ENCODE data around the gene KBTBD3.
A peak's percentile ranks its signal among the peaks of the same experiment; 100 is the strongest.
"Not testable (repeated sequence)": the region's sequence is repeated elsewhere in the genome, so short reads cannot be mapped to it uniquely, and the experiment has no call there.

KBTBD3 gene

DNA sequence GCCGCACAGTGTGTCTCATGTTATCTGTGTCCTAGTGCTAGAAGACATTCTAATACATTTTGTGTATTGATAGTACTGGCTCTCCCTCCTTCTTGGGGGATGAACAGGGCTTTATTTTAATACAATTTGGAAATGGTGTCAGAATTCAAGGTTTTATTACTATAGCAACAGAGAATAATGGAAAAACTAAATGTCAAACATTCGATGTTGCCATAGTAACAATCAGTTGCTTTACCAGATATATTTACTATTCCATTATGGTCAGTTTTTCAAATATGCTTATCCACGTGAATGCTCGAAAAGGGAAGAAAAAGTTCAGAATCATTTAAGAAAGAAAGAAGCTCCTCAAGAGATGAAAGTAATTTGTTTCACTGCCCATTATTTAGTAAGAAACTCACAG, 46.5 kb downstream of the KBTBD3 start:
- DNase-seq (ENCODE audit: low spot score in 2 of 2) (no peak), ATAC-seq (no peak)
- peaks cover 5% of the 10 kb centered on the region for H3K4me1 Mint-ChIP-seq
- H3K4me3 Mint-ChIP-seq: no peak overlapping the region
- H3K9me3 Mint-ChIP-seq: no peaks in the 10 kb centered on the region
- no peak overlapping the region for H3K27ac Mint-ChIP-seq
- H3K36me3 Mint-ChIP-seq: no peaks in the 10 kb centered on the region

DNA sequence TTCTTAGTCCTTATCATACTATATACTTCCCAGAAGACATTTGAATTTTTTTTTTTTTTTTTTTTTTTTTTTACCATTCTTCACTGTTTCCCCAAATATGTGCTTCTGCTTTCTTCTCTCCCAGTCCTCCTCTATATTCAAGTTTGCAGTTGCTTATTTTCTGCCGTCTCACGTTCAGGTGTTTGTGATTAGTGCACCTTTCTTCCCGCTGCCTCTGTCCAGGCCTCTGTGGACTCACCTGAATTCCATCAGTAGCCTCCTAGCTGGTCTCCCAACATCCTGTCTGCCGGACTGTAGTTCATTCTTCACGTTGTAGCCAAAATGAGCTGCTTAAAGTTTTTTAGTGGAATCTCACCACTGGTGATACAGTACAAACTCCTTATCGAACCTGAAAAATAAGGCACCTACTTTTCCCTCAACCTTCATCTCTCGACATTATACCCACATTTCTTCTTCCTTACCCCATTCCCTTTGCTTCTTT, 54.3 kb downstream of the KBTBD3 start:
- peaks cover 22% of the 10 kb centered on the region for H3K36me3 Mint-ChIP-seq
- peak overlapping the region; percentile 95 for H3K4me3 Mint-ChIP-seq
- H3K4me1 Mint-ChIP-seq: peaks cover 45% of the 10 kb centered on the region
- H3K27ac Mint-ChIP-seq: peak overlapping the region; percentile 95
- H3K9me3 Mint-ChIP-seq: peaks cover 2% of the 10 kb centered on the region
- DNase-seq (ENCODE audit: low spot score in 2 of 2): no peak
- ATAC-seq: no peak

DNA sequence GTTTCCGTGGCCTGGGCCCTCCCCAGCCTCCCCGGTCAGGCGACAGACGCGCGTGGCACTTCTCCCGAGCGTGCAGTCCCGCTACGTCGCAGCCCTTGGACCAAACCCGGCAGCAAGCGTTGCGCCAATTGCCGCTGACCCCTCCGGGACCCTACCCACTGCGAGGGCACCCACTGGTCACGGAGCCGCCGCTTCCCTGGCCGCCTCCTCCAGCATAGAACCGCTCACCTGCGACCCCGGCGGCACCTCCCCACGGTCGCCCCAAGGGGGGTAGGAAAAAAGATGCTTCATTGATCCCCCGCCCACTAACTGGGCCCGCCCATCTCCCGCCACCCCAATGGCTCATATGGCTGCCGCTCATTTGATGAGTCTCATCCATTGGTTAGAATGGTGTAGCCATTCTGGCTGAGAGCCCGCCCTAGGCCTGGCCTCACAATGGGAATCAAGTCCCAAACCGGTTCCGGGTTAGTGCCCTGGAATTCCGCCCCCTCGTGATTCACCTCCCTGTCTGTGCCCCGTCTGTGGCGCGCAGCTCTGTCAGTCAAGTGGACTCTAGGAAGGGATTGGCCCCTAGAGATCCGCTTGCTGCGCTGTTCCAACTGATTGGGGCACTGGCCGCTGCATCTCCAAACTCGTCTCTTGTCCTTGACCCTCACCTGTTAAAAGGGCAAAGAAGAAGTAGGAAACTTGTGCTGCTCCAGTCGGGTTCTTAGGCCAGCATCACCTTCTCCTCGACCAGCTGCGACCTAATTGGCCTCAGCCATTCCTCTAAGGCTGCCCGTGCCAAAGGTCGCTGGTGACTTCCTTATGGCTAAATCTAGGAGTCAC, 55.0 kb downstream of the KBTBD3 start, which contains the start of gene MSANTD4:
TSS of gene MSANTD4 (minus strand) at position 274 of the 828 bp plus-strand sequence. CDS start 11,323 bp downstream, outside the sequence.
- H3K4me1 Mint-ChIP-seq: peaks cover 45% of the 10 kb centered on the region
- peak within 1 kb of the TSS; percentile 95 for H3K4me3 Mint-ChIP-seq
- H3K9me3 Mint-ChIP-seq: peaks cover 2% of the 10 kb centered on the region
- DNase-seq (ENCODE audit: low spot score in 2 of 2): peak; percentile 96 to 100
- H3K36me3 Mint-ChIP-seq: peaks cover 28% of the 10 kb centered on the region
- peak; percentile 99 for ATAC-seq
- H3K27ac Mint-ChIP-seq: peak within 1 kb of the TSS; percentile 95

DNA sequence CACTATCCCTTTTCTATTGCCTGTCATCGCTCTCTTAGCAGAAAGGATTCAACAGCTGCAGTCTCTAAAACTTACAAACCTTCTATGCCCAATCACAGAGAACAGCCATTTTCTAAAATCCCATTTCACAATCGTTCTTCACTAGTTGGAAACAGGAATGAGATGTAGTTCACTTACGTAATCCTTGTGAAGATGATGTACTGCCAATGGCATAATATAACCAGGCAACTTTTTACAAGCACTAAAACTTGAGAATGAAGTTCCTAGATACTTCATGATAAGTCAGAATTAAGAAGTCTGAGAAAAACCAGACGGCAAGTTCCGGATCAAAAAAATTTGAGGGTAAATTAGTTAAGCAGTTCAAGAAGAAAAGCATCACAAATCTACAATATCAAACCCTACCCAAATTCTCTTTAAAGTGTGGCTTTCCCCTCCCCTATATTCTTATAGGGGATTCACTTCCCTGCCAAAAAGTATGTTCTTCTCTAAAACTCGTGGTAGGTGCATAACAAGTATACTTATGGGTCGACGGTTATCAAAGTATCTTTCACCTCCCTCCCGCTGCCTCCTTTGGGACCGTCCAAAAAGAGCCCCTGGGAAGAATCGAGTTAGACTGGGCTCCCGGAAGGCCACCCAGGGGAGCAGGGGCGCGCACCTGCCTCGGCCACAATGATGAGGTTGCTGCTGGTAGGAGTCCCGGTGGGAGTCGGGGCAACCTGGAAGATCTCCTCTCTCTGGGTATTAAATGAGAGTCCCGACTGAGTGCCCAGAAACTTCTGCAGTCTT, 55.8 kb downstream of the KBTBD3 start:
- DNase-seq (ENCODE audit: low spot score in 2 of 2): no peak

DNA sequence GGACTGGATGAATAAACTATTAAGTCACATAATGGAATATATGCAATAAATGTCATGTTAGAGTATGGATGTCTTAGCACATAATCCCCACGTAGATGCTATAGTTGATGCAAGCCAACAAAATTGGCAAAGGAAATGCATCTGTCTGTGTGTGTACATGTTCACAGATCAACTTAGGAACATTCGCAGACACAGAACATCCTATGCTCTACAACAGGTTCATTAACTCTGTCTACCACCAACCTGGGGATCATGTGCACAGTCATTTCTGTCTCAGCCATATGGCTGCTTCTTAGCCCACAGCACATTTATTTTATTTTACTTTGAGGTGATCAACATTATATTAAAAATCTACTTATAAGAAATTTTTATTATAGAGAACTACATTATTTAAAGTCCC, 60.1 kb downstream of the KBTBD3 start:
- peaks cover 35% of the 10 kb centered on the region for H3K36me3 Mint-ChIP-seq
- peaks cover 44% of the 10 kb centered on the region for H3K4me1 Mint-ChIP-seq
- H3K4me3 Mint-ChIP-seq: no peak overlapping the region

More for the DNA sequence above, 55.8 kb downstream of the KBTBD3 start:
- peak overlapping the region; percentile 95 for H3K27ac Mint-ChIP-seq
- H3K9me3 Mint-ChIP-seq: peaks cover 2% of the 10 kb centered on the region
- peaks cover 48% of the 10 kb centered on the region for H3K4me1 Mint-ChIP-seq
- H3K4me3 Mint-ChIP-seq: peak overlapping the region; percentile 95
- ATAC-seq: peak; percentile 3
- peaks cover 28% of the 10 kb centered on the region for H3K36me3 Mint-ChIP-seq

DNA sequence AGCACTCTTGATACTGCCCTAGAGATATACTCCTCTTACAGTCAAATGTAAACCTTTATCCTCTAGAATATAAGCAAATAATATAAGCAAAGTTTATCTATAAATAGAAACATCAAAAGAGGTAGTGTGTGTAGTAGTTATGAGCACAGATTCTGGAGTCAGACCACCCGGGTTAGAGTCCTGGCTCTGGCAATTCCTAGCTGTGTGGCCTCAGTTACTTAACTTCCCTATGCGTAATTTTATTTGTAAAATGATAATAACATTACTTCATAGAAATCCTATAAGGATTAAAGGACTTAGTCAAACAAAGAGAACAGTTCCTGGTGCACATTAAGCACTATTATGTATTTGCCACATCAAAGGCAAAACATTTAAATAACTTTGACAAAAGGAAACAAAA, 62.1 kb downstream of the KBTBD3 start:
- no peak overlapping the region for H3K4me3 Mint-ChIP-seq
- peaks cover 46% of the 10 kb centered on the region for H3K4me1 Mint-ChIP-seq
- no peak overlapping the region for H3K27ac Mint-ChIP-seq
- ATAC-seq: no peak
- no peak for DNase-seq (ENCODE audit: low spot score in 2 of 2)
- H3K36me3 Mint-ChIP-seq: peaks cover 42% of the 10 kb centered on the region
- H3K9me3 Mint-ChIP-seq: no peaks in the 10 kb centered on the region

More for the DNA sequence above, 60.1 kb downstream of the KBTBD3 start:
- DNase-seq (ENCODE audit: low spot score in 2 of 2): no peak
- no peak for ATAC-seq
- H3K27ac Mint-ChIP-seq: no peak overlapping the region
- H3K9me3 Mint-ChIP-seq: no peaks in the 10 kb centered on the region

DNA sequence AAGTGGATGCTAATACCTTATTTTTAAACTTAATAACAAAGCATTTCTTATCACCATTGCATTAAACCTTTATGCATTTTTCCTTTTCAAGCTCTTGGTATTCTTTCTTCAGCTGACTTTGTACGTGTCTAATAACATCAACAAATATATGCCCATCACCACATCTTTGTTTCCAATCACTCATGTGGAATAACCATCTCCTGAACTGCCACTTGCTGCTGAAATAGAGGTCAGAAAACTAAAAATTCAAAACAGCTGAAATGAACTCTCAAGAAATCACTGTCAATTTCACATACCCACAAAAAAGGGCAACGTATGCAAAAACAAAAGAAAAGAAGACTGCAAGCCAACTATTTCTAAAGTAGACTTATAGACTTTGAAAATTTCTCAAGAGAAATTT, 62.5 kb downstream of the KBTBD3 start:
- Mint-ChIP-seq H3K36me3 (peaks cover 47% of the 10 kb centered on the region), H3K4me3 (no peak overlapping the region), H3K27ac (no peak overlapping the region), H3K4me1 (peaks cover 42% of the 10 kb centered on the region), H3K9me3 (no peaks in the 10 kb centered on the region)
- DNase-seq (ENCODE audit: low spot score in 2 of 2): no peak
- no peak for ATAC-seq

DNA sequence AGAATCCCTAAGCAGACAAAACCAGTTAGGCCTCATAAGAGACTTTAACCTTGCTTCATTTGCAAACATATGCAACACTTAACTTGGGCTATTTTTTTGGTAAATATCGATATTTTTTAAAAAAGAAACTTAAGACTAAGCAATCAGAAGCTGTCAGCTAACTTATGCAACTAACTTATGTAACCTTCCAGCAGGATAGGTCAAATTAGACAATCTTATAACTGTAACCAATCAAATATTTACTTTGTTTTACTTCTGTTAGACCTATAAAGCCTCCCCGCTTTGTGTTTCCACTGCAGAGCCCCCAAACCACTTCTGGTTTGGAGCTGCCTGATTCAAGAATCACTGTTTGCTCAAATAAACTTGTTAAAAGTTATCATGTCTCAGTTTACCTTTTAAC, 63.1 kb downstream of the KBTBD3 start:
- H3K4me1 Mint-ChIP-seq: peaks cover 36% of the 10 kb centered on the region
- ATAC-seq: no peak
- H3K27ac Mint-ChIP-seq: no peak overlapping the region
- H3K4me3 Mint-ChIP-seq: no peak overlapping the region
- H3K9me3 Mint-ChIP-seq: no peaks in the 10 kb centered on the region
- DNase-seq (ENCODE audit: low spot score in 2 of 2): no peak
- peaks cover 53% of the 10 kb centered on the region for H3K36me3 Mint-ChIP-seq

DNA sequence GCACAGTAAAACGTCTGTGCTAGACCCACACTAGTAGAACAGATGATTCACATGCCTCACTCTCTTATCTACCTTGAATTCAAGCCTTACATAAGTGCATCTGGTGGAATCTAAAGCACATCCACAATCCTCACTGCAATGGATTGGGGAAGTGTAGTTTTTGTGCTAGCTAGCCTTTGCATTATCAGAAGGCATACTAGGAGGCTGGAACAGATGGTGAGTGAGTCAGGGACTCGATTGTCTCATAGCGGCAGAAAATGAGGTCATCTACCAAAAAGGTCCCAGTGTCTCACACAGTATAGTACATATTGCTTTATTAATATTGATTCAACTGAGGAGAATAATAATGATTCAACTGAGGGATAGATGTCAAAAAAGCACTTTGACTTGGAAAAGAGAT, 64.4 kb downstream of the KBTBD3 start:
- Mint-ChIP-seq H3K36me3 (peaks cover 64% of the 10 kb centered on the region), H3K27ac (no peak overlapping the region), H3K9me3 (no peaks in the 10 kb centered on the region), H3K4me1 (peaks cover 27% of the 10 kb centered on the region), H3K4me3 (no peak overlapping the region)
- DNase-seq (ENCODE audit: low spot score in 2 of 2): no peak
- peak; percentile 70 for ATAC-seq

DNA sequence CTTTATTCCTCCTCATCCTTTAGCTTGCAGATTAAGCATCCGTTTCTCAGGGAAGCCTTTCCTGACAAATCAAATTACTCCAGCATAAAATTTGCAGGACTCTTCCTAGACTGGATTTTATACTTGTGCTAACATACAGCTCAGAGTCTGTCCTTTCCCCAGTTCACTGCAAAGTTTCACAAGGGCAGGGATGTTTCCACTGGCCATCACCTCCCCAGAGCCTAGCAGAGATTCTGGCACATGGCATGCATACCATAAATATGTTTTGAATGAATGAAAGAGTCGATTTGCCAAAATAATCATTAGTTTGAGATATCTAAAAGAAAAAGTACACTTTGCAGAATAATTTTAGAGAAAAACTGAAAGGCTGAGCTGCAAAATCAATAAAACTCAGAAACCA, 65.7 kb downstream of the KBTBD3 start:
- H3K4me1 Mint-ChIP-seq: peaks cover 24% of the 10 kb centered on the region
- H3K36me3 Mint-ChIP-seq: peaks cover 72% of the 10 kb centered on the region
- ATAC-seq (no peak), DNase-seq (ENCODE audit: low spot score in 2 of 2) (no peak)
- no peak overlapping the region for H3K27ac Mint-ChIP-seq
- no peak overlapping the region for H3K4me3 Mint-ChIP-seq
- H3K9me3 Mint-ChIP-seq: no peaks in the 10 kb centered on the region

DNA sequence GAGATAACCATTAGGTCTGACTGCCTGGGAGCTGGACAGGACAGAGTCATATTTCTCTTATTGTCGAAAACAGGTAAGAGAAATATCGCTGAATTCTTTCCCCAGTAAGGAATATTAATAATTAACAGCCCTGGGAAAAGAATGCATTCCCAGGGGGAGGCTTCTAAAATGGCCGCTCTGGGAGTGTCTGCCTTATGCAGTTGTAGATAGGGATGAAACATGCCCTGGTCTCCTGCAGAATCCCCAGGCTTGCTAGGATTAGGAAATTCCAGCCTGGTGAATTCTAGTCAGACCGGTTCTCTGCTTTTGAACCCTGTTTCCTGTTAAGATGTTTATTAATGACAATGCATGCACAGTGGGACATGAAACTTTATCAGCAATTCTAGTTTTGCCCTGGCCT, 74.1 kb downstream of the KBTBD3 start:
- not testable (repeated sequence) for H3K27ac Mint-ChIP-seq; DNase-seq (ENCODE audit: low spot score in 2 of 2); ATAC-seq; H3K4me3 Mint-ChIP-seq
- peaks cover 12% of the 10 kb centered on the region for H3K9me3 Mint-ChIP-seq
- peaks cover 12% of the 10 kb centered on the region for H3K4me1 Mint-ChIP-seq
- peaks cover 31% of the 10 kb centered on the region for H3K36me3 Mint-ChIP-seq

DNA sequence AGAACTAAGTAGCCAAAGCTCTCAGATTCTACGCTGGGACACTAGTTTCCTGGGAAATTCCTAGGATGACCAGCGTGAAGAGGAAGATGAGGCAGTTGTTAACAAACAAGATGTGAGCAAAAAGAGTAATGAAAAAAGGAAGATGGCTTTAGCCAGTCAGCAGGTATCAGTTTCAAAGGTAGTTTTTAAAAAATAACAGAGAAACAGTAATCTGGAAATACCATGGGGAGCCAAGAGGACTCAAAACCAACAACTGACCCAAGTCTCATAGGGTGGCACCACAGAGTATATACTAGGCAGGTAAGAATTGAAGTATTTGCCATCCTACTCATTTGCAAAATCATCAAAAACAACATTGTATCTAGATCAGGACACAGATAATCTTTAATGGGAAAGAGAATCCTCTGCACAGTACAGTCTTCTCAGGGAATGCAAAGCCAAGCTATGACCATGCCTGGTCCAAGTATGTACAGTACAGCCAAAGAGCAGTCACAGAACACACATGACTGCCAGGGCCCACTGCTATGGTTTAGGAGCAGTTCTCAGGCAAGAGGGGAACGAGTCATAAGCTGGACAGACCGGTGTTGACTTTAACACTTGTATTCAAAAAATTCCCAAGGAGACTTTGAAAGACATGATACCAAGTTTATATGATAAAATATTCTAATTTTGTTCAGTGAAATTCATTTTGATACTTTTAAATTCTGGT, 75.7 kb downstream of the KBTBD3 start:
- Mint-ChIP-seq H3K4me3 (no peak overlapping the region), H3K9me3 (peaks cover 12% of the 10 kb centered on the region), H3K36me3 (peaks cover 26% of the 10 kb centered on the region), H3K4me1 (peaks cover 24% of the 10 kb centered on the region), H3K27ac (no peak overlapping the region)
- ATAC-seq (no peak), DNase-seq (ENCODE audit: low spot score in 2 of 2) (no peak)
